Fibroblast of the conjunctiva (primary cell): ENCODE measurements around the gene RNU1-2.
A peak's percentile ranks its signal among the peaks of the same experiment; 100 is the strongest.
"Not testable (repeated sequence)": the region's sequence is repeated elsewhere in the genome, so short reads cannot be mapped to it uniquely, and the experiment has no call there.

Experiments used
- DNase-seq: peaks from one replicate; pipeline ENCODE4 v3.0.0-alpha.2; 2010; ENCODE audit warnings: low read depth

The RNU1-2 gene

GRCh38 chr1:16895598-16896315, at the start of gene RNU1-2:
RNU1-2 (plus strand) TSS chr1:16895980.
- peak; percentile 98 for DNase-seq

- not testable (repeated sequence) for DNase-seq
These were observed 39.6 kb upstream of the RNU1-2 start for GRCh38 chr1:16856201-16856600.

DNA sequence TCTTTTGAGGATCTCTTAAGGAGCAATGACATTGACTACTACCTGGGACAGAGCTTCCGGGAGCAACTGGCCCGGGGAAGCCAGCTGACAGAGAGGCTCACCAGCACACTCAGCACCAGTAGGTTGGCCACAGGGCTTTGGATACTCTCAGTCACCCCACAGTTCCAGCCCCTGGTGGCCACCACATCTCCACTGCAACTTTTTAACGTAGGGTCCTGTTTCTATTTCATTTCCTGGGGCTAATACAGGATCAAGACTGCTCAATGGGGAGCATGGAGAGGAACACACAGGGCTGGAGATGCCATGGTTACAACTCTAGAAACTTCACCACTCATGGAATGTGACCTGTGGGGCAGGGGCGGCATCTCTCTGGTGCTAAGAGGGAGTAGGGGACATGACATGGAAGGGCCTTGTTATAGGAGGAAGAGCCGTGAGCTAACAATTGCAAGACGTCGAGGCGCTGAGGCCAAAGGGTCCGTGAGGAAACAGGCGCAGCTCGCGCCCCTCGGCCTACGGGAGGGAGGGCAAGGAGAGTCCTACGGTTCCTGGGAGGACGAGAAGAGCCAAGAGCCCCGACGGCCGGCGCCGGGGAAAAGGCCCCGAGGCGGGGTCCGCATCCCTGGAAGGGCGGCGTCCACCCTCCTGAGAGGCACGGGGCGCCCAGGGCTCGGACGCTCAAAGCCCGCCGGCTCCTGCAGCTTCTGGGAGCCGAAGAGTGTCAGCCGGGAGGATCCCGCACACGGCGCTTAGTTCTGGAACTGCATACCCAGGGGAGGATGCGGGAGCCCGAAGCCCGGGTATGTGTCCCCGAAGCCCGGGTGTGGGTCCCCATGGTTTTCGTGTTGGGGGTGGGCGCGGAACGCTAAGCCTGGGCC, 36.4 kb upstream of the RNU1-2 start:
- DNase-seq = not testable (repeated sequence)

DNA sequence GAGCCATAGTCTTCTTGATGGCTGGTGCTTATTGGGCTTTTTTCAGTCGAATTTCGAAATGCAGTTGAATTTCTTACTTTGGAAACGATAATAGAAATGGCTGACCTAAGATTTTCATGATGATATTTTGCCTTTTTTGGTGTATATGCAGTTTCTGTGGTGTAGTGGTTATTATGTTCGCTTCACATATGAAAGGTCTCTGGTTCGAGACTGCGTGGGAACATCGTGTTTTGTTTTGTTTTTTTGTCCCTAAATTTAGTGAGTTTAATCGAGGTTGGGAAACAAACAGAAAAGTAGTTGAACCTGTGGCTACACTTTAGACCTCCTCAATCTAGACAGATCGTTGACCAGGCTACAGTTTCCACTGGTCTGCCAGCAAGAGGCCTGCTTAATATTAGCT, 35.7 kb upstream of the RNU1-2 start:
- DNase-seq = peak; percentile 28

DNA sequence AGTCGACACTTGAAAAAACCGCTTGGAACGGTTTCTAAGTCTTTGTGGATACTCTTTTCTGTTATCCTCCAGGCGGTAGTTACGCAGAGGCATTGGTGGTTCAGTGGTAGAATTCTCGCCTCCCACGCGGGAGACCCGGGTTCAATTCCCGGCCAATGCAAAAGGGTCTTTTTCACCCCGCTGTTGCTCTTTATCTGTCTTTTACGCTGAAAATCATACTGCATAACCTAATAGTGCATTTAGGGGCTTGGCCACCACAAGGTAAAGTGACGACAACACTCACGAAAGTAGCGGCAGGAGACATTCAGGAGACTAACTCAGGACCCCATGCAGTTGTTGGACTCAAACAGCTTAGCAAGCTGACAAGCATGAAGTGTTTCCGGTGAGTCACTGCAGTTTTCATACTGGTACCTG, 33.9 kb upstream of the RNU1-2 start:
- DNase-seq = peak; percentile 23

DNA sequence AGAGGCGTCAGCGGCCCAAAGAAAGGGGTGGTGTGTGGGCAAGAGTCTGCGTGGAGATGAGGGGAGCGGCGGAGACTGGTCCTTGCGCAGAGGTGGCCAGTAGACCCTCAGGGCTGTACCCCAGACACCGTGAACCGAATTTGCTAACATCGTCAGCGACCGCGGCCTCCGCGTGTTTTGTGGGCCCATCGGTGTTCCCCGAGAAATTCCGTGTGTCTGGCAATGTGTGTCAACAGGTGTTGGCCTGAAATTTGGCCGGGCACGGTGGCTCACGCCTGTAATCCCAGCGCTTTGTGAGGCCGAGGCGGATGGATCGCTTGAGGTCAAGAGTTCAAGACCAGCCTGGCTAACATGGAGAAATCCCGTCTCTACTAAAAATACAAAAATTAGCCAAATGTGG, 33.4 kb upstream of the RNU1-2 start:
- DNase-seq = not testable (repeated sequence)

DNA sequence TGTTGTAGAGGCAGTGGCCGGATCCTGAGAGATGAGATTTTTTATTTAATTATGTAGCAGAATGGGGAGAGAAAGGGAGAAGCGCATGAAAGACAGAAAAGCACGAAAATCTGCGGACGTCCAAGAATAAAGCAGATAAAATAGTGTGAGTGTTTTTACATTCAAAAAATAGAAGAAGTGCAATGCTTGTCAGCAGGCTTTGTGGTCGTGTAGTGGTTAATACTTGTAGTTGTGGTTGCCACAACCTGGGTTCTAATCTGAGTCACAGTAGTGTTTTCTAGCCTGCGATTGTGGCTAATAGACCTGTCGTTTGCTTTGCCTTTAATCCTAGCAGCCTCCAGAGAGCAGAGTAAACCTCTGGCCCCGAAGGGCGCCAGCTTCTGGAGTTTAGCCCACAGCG, 32.8 kb upstream of the RNU1-2 start:
- not testable (repeated sequence) for DNase-seq

- DNase-seq = not testable (repeated sequence)
These were observed 28.7 kb upstream of the RNU1-2 start for GRCh38 chr1:16866926-16867707.

DNA sequence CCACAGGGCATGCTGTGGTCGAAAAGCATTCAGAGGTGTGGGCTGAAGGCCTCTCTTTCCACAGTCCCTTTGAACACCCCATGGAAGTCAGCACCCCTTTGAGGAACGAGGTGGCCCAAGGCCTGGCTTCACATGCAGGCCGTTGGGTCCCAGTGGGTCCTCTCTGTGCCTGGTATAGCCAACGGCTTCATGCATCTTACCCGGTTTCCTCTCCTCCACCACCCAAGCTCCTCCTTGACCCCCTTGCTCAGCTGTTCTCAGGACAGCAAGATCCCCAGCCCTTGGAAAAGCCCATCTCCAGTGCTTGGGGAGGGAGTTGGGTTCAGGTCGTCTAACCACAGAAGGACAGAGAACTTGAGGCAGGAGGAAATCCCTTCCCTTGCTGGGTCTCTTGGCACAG, 27.0 kb upstream of the RNU1-2 start:
- DNase-seq = not testable (repeated sequence)

GRCh38 chr1:16869996-16870395, 25.8 kb upstream of the RNU1-2 start:
- not testable (repeated sequence) for DNase-seq

- not testable (repeated sequence) for DNase-seq
These were observed 24.6 kb upstream of the RNU1-2 start for GRCh38 chr1:16871171-16871570.

GRCh38 chr1:16872152-16873075, 23.4 kb upstream of the RNU1-2 start:
- peak; percentile 91 for DNase-seq

DNA sequence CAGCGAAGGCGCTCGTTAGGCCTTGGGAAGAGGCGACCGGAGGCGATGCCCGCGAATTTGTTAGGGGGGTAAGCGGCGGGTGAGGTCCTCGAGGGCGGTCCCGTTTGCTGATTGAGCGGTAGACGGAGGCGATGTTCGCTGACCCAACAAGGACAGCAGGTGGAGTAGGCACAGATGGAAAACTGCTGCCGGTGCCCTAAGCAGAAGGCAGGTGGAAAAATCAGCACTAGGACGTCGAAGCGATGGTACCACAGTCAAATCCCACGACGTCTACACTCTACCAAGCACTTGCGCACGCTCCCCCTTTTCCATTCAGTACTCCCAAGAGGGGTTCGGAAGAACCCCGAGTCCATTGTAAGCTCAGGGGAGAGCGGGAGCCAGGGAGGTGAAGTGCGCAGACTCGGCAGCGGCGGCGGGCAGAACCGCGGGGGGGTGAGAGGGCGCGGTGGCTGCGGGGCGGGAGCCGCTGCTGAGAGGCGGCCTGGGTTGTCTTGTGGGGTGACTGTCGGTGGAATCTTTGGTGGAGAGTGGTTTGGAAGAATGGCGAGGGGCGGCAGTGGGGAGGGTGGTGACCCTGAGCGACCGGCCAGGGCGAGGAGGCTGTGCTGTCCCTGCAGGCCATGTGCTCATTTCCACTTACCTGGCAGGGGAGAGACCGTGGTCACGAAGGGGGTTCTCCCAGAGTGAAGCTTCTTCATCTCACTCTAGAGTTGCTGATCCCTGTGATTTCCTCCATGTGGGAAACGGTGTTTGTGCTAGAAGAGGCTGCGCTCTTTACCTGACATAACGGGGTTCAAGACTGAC, 22.5 kb upstream of the RNU1-2 start:
- not testable (repeated sequence) for DNase-seq

GRCh38 chr1:16874968-16875765, 20.6 kb upstream of the RNU1-2 start:
- DNase-seq = not testable (repeated sequence)

- not testable (repeated sequence) for DNase-seq
These were observed 14.0 kb upstream of the RNU1-2 start for GRCh38 chr1:16881742-16882141.

GRCh38 chr1:16882986-16883385, 12.8 kb upstream of the RNU1-2 start:
- no peak for DNase-seq

- not testable (repeated sequence) for DNase-seq
These were observed 11.3 kb upstream of the RNU1-2 start for GRCh38 chr1:16884487-16884886.

DNA sequence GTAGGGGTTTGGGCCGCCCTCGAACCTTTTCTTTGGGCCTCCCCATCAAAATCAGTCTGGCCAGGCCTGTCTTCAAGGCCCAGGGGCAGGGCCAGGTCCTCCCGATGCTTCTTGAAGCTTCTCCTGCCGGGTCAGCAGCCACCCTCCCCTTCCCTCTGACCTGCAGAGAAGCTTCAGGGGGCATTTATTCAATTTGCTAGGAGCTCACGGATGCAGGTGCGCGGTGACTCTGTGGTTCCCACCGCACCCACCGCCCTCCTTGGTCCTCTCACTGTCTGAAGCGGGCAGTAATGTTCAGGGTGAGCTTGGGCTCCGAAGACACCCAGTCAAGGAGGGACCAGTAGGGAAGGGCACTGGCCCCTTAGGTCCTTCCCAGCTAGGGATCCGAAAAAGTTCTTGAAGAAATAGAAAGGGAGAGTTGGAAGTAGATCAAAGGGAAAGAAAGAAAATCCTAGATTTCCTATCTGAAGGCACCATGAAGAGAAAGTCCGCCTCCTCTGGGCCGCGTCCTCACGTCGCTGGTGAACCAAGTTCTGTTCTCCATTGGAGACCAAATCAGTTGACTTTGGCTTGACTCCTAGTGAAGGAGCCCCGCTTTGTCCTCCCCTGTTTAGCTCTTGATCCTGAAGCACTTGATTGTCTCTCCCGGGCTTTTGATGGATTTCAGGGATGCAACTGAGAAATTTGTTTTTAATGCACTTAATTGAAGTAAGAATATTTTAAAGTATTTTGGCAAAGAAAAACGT, 8.7 kb upstream of the RNU1-2 start:
- DNase-seq = no peak
